Transverse colon (tissue), 4 donors: ENCODE data around the gene PTPN2.

ENCODE experiments used
- EP300 ChIP-seq: sonication (generic); formaldehyde crosslinking; IDR thresholded peaks from one replicate; pipeline ENCODE4 v1.6.1; 2017; ENCODE audit warnings: antibody characterized with exemption, low read depth
- POLR2A ChIP-seq: fragments of 450-650 bp; IDR thresholded peaks from one replicate; pipeline ENCODE4 v1.6.1; 2016; ENCODE audit warnings: antibody characterized with exemption, mild to moderate bottlenecking, moderate library complexity
- POLR2AphosphoS5 ChIP-seq, 3 donors: sonication (generic); formaldehyde crosslinking; IDR thresholded peaks; one replicate each; pipeline ENCODE4 v1.6.1; 2016; ENCODE audit warnings: antibody characterized with exemption in 3 of 3
- TF ChIP-seq, protein P1 (sequence below), 5 experiments: fragments of 200-600 bp in 3 of 5; fragments of 450-650 bp in 2 of 5; sonication (generic) in 3 of 5; IDR thresholded peaks; 1 replicate in 2 of 5; 2 replicates in 3 of 5; pipeline ENCODE4 v1.5.1; 2016 to 2017; ENCODE audit warnings: antibody characterized with exemption in 5 of 5, inconsistent platforms in 3 of 5, mild to moderate bottlenecking in 2 of 5, moderate library complexity in 1 of 5

- TF ChIP-seq POLR2A (no peak), EP300 (no peak), POLR2AphosphoS5 (IDR thresholded peaks at IDR 0.05) (no peak)
- TF ChIP-seq, protein P1, sequence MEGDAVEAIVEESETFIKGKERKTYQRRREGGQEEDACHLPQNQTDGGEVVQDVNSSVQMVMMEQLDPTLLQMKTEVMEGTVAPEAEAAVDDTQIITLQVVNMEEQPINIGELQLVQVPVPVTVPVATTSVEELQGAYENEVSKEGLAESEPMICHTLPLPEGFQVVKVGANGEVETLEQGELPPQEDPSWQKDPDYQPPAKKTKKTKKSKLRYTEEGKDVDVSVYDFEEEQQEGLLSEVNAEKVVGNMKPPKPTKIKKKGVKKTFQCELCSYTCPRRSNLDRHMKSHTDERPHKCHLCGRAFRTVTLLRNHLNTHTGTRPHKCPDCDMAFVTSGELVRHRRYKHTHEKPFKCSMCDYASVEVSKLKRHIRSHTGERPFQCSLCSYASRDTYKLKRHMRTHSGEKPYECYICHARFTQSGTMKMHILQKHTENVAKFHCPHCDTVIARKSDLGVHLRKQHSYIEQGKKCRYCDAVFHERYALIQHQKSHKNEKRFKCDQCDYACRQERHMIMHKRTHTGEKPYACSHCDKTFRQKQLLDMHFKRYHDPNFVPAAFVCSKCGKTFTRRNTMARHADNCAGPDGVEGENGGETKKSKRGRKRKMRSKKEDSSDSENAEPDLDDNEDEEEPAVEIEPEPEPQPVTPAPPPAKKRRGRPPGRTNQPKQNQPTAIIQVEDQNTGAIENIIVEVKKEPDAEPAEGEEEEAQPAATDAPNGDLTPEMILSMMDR (IDR thresholded peaks at IDR 0.05) = no peak
Observed at GRCh38 chr18:12750076-12750714, 133.8 kb downstream of the PTPN2 start.
